HG03139 (cell line): ENCODE results near the gene MAN1A1.

Experiments used
- ATAC-seq: cut with Tn5 transposase; IDR thresholded peaks from one replicate; pipeline ENCODE4 v1.9.1; 2021; ENCODE audit not compliant: unreplicated experiment

Gene MAN1A1

DNA sequence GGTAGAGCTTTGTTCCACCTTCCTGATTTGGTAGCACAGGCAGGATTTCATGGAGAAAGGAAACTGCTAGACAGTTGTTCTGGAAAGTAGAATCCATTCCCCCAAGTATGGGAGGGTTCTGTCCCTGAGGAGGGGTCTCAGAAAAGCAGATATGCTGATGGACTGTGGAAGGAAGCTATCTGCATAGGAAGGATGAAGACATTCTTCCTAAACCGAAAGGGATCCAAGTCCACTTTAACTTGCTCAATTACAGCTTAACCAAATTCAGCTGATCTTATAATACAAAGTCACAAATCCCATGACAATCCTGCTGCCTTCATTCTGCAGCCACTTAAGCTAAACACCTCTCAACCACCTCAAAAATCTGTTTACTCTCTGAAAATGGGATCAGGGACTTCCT is 2.6 kb downstream of the MAN1A1 start:
- ATAC-seq: no peak

DNA sequence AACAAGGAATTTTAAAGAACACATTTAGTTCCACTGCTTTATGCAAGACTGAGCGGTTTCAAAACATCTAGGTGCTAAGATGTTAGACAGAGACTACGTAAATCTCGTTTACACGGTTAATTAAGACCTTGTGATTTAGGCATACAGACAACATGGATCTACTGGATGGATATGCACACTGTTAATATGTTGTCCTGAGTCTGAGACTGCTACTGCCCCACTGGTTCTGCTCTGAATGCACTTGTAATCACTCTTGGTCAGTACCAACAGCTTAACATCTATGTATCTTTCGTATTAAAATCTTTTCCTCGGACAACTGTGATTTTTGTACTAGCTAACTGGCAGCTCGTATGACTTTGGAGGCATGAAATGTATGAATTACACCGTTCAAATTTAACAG is 3.1 kb downstream of the MAN1A1 start:
- ATAC-seq: no peak

DNA sequence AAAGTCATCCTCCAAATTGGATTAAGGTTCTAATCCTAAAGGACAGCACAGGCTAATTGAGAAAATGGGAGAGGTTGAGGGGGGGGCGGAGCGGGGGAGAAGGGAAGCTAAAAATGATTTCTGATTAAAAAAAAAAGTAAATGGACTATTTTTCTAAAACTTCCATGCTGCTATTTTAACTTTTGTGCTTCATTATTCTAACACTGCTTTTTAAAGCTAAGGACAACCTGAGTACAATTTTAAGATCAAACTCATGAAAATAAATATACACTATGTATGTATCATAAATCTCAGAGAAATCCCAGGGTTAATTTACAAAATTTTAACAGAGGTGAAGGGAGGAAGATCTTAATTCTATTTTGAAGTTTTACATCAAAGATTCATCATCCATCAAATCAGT is 4.4 kb downstream of the MAN1A1 start:
- ATAC-seq: no peak

DNA sequence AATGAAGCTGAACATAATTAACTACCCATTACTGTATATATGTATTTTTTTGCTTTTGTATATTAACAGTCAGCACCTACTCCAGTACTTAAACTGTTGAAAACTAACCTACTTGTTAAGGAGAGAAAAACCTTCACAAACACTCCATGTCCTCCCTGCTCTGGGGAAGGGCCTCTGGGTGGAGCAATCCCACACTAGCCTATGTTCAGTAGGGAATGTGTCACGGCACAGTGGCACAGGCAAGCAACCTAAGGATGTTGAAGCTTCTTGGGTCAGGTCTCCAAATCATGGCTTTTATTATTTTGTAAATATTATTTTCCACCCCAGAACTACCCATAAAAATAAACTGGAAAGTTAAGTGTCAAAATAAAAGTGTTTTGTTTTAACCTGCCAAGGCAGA is 5.3 kb downstream of the MAN1A1 start:
- no peak for ATAC-seq

DNA sequence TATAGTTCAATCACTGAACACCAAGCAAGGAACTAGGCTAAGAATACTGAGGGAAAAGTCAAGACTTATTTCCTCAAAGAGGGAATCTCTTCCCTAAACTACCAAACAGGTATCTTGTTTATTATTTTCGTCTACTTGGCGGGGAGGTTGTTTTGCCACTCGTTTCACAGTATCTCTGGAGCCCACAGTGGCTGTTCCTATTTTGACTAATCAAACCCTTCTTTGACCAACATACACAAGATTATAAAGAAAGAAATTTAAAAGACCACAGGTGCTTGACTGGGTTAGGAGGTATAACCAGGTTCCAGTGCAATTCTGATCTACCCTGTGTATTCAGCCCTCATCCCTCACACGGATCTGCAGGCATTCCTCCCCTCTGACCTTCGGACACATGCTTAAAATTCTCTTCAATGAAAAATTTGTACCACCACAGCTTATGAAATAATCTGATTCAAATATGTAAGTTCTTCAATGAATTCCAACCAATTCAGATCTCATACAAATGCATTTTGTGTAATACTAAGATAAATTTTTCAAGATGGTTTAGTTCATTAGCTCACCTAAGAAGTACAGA is 5.9 kb downstream of the MAN1A1 start:
- no peak for ATAC-seq

DNA sequence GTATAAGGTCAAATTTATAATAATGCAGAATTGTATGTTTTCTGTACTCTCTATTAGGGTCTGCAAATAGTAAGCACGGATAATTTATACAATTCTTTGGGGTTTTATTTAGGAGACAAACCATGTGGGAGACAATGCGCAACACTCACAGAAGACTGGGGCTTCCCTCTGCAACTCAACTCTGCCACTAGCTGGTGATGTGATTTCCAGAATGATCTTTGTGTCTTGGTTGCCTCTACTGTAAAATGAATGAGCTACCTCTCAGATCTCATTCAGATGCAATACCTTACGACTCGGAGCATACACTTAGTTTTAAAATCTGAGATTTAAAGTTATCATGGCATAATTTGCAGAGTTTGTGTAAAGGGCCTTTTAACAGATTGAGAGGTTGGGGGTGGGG is 6.4 kb downstream of the MAN1A1 start:
- ATAC-seq: no peak

DNA sequence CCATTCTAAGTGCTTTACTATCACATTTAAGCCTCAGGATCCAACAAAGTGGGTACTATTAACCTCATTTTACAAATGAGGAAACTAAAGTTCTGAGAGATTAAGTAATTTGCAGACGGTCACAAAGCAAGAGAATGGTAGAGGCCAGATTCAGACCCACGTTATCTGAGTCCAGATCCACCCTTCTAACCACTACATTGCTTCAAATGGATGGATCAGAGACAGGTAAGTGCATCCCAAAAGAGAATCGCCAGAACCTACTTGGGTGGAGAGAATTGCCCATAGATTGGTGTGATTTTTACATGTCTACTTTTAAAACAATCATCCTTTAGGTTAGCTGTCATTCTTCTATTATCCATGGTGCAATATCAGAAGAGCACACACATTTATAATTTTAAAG is 7.1 kb downstream of the MAN1A1 start:
- no peak for ATAC-seq

DNA sequence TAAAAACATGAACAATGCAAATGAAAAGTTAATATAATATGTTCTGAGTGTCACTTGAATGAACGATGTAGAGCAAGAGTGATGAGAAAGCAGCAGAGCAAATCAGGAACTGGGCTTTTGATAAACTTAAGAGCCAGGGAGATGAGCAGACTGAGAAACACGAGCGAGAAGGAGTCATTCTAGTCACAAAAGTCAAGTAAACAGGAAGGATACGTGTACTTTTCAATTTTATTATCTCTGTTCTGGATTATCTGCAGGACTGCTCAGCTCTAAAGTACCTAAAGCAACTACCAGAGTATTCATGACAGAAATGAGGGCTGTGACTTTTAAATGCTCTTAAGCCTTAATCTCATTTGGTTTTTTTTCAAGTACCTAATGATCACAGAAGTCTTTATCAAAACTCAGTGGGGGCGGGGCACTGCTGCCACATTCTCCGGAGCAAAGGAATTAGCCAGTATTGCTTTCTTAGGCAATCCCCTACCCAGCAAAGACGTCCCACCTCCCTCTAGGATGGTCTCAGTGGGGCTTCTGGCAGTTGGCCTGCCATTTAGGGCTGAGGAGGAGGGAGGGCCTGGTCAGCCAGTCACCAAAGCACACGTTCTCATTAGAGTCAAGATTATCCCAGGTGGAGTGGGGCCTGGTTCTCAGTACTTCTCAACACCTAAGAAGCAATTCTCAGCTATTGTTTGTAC is 8.6 kb downstream of the MAN1A1 start:
- ATAC-seq: no peak

DNA sequence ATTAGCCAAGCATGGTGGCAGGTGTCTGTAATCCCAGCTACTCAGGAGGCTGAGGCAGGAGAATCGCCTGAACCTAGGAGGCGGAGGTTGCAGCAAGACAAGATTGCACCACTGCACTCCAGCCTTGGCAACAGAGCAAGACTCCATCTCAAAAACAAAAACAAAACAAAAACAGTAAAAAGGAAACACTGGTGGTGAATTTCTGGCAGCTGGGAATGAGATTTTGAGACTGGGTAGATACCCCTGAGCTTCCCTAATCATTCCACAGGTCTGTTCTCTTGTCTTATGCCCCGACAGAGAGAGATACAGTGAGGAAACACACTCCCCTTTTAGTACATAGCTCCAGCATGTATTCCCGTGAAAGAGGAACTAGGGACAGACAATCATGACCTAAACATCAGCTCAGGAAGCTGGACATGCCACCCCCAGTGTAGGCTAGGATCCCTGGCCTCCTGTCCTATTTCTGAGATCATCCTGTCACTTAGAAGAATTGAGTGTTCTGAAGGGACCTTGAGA is 9.6 kb downstream of the MAN1A1 start:
- ATAC-seq: no peak

DNA sequence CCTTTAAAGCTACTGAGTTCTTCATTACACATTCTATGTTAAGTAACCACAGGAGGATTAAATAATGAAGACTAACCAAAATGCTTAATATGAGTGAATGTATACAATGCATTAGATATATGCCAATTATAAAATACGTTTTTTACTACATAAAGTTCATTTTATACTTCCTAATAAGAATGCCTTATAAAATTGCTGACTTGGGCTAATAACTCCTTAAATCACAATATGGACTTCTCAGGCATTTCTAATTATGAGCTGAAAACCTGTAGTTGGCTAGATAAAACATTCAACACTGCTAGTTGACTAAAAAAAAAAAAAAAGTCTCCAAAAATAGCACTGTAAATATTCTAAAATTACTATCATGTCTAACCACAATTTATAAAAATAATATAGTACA is 11.8 kb downstream of the MAN1A1 start:
- no peak for ATAC-seq

DNA sequence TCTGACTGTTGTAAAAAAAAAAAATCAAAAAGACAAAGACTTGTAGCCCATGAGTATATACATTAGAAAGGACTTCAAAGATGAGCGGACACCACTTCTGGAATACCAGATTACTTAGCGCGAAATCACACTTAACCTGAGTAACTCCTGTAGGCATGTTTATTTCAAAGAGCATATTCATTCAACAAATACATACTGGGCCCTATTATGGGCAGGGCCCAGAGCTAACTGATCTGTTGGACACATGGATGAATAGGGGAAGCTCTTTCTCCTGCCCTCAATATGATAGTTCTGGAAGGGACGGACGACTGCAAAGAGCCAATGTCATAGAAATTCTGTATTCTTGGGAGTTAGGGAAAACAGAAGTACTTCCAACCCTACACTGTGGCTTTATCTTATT is 12.3 kb downstream of the MAN1A1 start:
- no peak for ATAC-seq

DNA sequence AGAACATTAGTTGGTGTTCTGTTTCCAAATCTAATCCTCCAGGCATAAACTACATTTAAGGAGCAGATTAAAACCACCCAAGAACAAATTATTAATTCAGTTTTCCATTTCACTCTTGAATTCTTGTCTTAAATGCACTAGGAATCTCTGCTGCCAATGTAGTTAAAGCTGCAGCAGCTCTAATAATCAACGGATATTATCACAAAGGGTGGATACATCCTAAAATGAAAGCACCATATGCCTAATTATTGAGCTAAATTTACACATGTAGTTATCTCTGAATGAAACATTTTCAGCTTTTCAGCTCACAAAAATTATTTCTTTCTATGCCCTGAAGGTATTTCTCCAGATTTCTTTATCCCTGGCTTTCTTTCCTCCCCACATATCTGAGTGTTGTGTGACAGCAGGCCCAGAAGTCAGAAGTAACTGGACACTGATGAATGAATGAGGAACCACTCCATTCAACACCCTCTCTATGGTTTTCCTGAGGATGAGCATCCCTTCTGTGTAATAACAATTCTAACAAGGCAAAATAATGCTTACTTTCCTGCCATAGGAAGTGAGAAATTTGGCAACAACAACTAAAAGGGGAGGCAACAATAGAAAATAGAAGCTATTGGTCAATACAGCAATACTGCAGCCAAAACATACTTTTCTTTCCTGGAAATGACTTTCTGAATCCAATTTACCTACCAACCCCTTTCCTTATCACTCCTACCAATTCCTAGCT is 14.9 kb downstream of the MAN1A1 start:
- no peak for ATAC-seq

DNA sequence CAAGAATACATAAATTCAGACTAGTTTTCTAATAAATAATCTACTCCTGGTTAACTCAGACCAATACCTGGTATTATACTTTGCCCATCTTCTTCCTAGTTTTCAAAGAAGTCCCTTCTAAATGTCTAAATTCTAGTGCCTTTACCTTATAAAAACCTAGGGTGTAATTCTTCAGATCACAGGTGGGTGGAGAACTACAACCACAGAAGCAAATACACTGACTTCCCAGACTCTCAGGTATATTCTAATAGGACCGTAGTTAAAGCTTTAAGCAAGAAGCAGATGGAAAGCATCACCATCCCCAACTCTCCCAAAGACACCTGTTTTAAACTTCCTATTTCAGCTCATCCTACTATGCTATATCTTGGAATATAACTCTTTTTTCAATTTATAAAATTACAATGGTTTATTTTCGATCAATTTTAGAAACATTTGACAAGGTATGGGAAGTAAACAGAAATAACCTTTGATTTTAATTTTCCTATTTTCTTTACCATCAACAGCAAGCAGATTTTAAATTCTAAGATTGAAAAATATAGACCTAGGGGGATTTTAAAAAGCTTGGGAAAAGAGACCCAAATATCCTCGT is 15.8 kb downstream of the MAN1A1 start:
- peak; percentile 48 for ATAC-seq

DNA sequence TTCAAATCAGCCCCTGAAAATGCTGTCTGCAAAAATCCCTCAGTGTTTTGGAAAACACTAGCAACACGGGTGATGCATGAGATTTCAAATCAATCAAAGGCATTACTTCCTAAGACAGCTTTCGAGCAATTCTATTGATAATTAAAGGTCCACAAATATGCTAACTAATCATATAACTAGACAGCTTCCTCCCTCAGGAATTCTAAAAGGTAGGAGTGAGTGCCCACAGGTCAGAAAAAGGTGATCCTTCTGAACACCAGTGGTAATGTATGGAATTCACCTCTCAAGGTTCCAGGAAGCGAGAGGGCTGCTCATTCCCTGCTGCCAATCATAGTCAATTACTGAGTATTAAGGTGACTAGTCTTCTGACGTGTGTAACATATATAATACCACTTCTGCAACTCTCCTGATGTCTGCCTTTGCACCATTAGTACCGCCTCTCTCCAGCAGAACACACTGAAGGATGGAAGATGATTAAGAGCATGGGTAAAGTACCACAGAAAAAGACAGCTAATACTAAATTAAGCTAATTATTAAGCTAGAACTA is 16.4 kb downstream of the MAN1A1 start:
- ATAC-seq: peak; percentile 5

DNA sequence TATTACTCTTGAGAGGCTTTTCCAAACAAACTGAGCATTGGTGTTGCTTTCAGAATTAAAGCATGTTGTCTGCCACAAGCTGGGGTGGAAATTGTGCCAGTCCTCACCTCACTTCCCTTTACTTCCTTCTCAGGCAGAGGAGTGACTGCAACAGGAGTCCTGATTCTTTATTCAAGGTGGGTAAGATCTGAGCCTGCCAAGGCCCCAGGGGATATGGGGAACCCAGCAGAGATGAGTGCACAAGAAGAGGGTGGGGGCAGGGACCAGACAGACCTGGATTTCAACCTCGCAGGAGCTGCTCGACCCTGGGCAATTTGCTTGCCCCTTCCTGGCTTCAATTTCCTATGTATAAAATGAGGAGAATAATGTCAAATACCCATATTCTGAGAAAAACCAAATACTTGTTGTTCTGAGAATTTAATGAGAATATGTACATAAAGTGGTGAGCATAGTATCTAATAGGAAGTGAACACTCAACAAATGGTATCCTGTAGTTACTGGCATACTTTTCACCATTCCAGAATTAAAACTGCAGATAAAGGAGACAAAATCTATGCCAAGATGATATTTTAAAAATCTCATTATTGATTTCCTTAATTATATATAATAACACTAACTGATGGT is 17.8 kb downstream of the MAN1A1 start:
- ATAC-seq: no peak

DNA sequence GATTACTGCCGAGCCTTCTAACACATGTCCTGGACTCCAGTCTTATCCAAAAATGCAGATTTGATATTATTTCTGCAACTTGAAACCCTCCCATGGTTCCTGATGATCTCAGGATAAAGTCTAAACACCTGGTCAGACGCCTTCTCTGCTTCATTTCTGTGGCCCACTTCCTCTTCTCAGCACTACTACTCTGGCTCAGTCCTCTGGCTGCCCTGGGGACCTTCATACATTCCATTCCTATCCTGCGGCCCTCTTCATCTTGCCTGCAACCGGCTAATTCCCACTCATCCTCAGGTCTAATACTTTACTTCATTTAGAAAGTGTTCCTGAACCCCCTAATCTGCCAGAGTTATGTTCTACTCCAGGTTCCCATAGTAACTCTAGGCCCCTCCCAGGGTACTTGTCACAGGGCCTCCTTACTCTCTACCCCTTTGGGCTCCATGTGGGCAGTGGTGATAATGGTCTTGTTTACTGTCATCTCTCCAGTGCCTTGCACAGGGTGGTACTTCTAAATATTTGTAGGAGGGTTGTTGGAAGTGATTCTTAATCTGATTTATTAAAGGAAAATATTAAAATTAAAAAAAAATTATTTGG is 18.9 kb downstream of the MAN1A1 start:
- no peak for ATAC-seq

DNA sequence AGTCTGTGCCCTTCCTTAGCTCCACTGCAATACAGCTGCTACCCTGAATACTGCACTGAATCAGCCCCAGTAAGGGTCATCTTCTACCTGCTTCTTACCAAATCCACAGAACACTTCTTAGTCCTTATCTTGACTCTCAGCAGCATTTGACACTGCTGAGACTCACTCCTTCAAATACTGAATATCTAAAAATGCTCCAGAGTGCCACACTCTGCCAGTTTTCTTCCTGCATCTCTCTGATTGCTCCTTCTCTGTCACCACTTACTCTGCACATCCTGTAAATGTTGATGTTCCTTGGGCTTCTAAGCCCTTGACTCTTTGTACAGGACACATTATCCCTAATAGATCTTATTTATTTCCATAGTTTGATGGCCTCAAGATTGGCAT is 19.8 kb downstream of the MAN1A1 start:
- no peak for ATAC-seq

DNA sequence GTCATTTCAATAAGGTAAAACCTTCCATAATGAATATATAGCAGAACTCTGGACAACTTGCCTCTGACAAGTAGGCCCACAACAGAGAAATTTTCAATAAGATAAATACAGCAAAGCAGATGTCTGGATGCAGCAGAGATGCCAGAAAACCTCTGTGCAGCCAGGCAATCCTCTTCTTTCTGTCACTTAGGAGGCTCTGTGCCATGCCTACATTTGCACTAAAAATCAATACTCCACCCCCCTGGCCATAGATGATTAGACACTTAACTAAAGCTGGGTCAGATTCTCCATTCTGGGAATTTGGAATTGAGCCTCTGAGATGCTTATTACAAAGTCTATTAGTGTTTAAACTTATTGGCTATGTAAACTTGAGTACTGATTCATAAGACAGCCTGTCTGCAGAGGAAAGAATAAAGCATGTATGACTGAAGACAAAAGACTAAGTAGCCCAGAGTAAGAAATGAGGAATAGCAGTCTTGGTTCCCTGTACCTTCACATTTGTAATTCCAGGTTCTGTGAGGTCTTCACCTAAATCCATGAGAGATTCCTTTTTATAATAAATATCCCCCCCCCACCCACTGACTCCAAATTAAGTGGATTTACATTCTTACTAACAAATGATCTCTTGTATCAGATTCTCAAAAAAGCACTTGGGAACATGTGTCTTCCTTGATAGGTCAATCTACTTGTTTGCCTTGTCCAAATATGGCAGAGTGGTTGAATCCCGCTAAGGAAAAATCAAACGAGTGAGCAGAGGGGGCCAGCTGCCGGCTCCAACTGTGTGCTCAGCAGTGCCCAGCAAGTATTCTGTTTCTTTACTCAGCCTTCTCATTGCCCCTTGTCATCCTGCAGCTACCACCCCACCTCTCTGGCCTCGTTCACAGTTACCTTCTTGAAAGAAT is 20.4 kb downstream of the MAN1A1 start:
- ATAC-seq: no peak

DNA sequence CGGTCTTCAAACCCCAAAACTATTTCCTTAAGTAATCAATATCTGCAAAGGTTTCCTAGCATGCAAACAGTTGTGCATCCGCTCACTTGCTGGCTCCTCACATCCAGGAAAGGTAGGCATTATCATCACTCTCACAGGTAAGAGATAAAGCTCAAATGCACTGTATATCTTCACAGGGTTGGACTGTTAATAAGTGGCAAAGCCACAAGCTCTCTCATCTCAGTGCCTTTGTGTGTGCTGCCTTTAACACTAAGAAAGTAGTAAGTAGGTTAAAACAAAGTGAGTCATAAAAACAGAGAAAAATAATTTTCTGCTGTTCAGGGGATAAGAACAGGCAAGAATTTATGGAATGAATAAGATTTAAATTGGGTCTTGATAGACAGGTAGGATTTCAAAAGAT is 21.3 kb downstream of the MAN1A1 start:
- no peak for ATAC-seq

DNA sequence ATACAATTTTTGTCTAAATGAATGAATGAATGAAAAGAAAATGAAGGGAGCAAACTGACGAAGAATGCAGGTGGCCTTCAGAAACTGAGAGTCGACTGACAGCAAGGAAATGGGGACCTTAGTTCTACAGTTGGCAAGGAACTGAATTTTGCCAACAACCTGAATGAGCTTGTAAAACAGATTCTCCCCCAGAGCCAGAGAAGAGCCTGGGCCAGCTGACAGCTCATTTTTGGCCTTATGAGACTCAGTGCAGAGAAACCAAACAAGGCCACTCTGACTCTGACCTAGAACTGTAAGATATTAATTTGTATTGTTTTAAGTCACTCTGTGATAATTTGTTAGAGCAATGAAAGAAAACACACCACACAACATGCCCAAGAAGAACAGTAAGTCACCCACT is 21.8 kb downstream of the MAN1A1 start:
- ATAC-seq: no peak
